Measurements from ENCODE around the gene PCNX2. TPM values are rescaled to one million over a fixed set of nuclear protein-coding genes. Genes with fewer than 3 reads are reported as not detected.

The PCNX2 gene
- total RNA-seq, 2 experiments from 2014 or later, result 17.6 to 31.7 TPM

- no peak overlapping the region for H3K27ac Mint-ChIP-seq
- DNase-seq, result no peak
- peaks cover 27% of the 10 kb centered on the region for H3K4me1 Mint-ChIP-seq
- peaks cover 10% of the 10 kb centered on the region for H3K9me3 Mint-ChIP-seq (ENCODE audit: low read depth)
- ATAC-seq, result no peak
- H3K36me3 Mint-ChIP-seq, result peaks cover 47% of the 10 kb centered on the region
- CTCF ChIA-PET, result no interaction called here
- H3K27me3 Mint-ChIP-seq, result no peaks in the 10 kb centered on the region
- no peak overlapping the region for H3K4me3 Mint-ChIP-seq
Measured at GRCh38 chr1:232954594-232955365, 340.7 kb downstream of the PCNX2 start.

GRCh38 chr1:232952514-232953499 is 342.7 kb downstream of the PCNX2 start:
- ATAC-seq (no peak), DNase-seq (peak; percentile 48)
- peaks cover 3% of the 10 kb centered on the region for H3K9me3 Mint-ChIP-seq (ENCODE audit: low read depth)
- H3K27ac Mint-ChIP-seq, result no peak overlapping the region
- H3K27me3 Mint-ChIP-seq, result no peaks in the 10 kb centered on the region
- peaks cover 36% of the 10 kb centered on the region for H3K4me1 Mint-ChIP-seq
- peaks cover 31% of the 10 kb centered on the region for H3K36me3 Mint-ChIP-seq
- peak overlapping the region; percentile 3 for H3K4me3 Mint-ChIP-seq
- CTCF ChIA-PET, result interaction anchor here (0.8 to 2.3 kb wide), 6 partner anchors 9 to 152 kb away, joined by 3 to 10 read pairs (median 3); no protein-coding TSS in a partner anchor

GRCh38 chr1:232951605-232952004 is 343.9 kb downstream of the PCNX2 start:
- Mint-ChIP-seq H3K27me3 (no peaks in the 10 kb centered on the region), H3K4me3 (peak overlapping the region; percentile 97), H3K9me3 (ENCODE audit: low read depth) (no peaks in the 10 kb centered on the region), H3K4me1 (peaks cover 36% of the 10 kb centered on the region), H3K27ac (peak overlapping the region; percentile 2), H3K36me3 (peaks cover 21% of the 10 kb centered on the region)
- ATAC-seq, result no peak
- CTCF ChIA-PET, result interaction anchor here (0.8 to 2.3 kb wide), 3 partner anchors 8 to 24 kb away, joined by 3 to 10 read pairs (median 3); no protein-coding TSS in a partner anchor
- no peak for DNase-seq

DNA sequence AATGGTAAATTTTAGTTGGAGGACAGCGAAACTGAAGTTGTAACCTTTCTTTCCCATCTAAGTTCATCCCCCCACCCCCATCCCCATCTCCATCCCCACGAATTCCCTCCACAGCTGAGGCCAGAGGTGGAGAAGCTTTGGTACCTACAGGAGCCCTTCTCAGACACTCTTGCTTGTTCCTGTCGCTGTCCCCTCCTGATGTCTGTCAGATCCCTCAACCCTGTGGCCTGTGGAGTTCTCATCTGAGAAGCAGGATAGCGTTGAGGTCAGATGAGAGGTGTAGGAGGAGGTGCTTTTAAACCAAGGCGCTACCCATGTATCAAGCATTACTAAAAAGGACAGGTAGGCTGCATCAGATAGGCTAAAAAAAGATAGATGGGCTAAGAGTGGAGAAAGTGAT is 344.3 kb downstream of the PCNX2 start:
- H3K27me3 Mint-ChIP-seq, result no peaks in the 10 kb centered on the region
- ATAC-seq (peak; percentile 27), DNase-seq (peak; percentile 56)
- peak overlapping the region; percentile 97 for H3K4me3 Mint-ChIP-seq
- CTCF ChIA-PET, result interaction anchor here (0.8 to 2.3 kb wide), 2 partner anchors 9 to 11 kb away, joined by 3 to 10 read pairs; no protein-coding TSS in a partner anchor
- no peaks in the 10 kb centered on the region for H3K9me3 Mint-ChIP-seq (ENCODE audit: low read depth)
- peak overlapping the region; percentile 94 for H3K27ac Mint-ChIP-seq
- H3K36me3 Mint-ChIP-seq, result peaks cover 16% of the 10 kb centered on the region
- peaks cover 36% of the 10 kb centered on the region for H3K4me1 Mint-ChIP-seq

DNA sequence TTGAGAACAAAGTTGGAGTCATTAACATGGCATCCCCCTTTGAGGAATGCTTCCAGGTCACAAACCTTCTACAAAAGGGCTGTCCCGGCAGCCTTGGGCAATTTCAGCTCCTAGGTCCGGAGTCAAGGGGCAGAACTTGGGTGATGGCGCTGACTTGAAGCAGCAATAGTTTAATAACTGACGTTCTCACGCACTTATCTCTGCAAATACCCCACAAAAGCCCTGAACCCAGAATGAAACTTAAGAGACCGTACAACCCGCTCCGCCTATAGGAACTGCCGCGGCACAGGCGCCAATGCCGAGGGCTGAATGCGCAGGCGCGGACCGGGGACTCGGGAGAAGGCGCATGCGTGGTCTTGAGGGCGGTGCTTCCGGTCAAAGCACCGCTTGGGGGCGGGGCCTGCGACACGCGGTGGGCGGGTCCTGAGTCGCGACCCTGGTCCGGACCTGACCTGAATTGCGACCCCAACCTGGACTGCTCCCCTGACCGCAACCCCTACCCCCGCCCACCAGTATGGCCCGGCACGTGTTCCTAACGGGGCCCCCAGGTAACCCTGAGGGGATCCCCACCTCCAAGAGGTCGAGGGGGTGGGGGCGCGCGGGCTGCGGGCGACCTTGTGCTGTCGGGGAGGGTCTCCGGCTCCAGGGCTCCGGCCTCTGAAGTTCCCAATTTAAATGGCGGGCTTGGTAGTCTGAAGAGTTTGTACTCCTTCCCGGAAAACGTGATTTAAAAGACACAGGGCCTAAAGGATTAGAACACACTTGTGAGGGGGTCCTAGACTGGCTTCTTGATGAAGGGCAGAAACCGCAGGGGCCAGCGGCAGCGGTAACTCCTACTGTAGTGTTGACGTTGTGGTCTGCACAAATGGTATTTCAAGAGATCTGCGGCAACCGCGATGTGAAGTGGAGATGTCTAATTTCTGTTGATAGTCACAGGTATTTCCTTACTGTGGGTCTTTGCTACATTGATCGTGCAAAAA is 345.0 kb downstream of the PCNX2 start, which contains the start of gene NTPCR:
TSS of gene NTPCR (plus strand) at position 415 of the 980 bp plus-strand sequence. CDS start at position 515, 100 bp downstream.
- Mint-ChIP-seq H3K4me3 (peak within 1 kb of the TSS; percentile 97), H3K27me3 (no peaks in the 10 kb centered on the region), H3K9me3 (ENCODE audit: low read depth) (no peaks in the 10 kb centered on the region), H3K4me1 (peaks cover 36% of the 10 kb centered on the region), H3K36me3 (peaks cover 10% of the 10 kb centered on the region), H3K27ac (peak within 1 kb of the TSS; percentile 94)
- DNase-seq, result peak; percentile 96
- peak; percentile 93 for ATAC-seq
- CTCF ChIA-PET, result interaction anchor here (0.8 kb wide), 1 partner anchor 10 kb away, joined by 3 read pairs; no protein-coding TSS in a partner anchor

DNA sequence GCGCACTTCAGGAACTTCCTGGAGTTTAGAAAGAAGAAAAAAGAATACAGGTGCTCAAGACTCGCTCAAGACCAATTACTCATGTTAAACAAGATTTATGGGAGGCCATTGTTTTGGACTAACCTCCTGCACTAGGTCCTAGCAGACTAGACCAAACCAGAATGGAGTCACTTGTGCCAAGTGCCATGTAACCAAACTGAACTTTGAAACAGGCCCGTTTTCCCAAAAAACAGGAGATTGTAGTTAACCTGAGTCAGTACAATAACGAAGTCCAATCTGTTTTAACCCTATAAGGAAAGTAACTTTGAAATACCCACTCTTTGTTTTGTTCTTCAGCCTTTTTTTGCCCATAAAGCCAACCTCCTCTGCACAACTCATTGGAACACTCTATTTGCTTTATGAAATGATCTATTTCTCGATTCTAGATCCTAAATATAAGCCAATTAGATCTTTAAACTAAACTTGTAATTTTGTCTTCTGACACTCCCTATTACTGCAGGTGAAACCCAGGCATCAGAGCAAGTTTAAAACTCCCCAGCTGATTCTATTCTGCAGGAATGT is 345.8 kb downstream of the PCNX2 start:
- Mint-ChIP-seq H3K36me3 (peaks cover 6% of the 10 kb centered on the region), H3K27ac (peak overlapping the region; percentile 94), H3K27me3 (no peaks in the 10 kb centered on the region), H3K4me1 (peaks cover 36% of the 10 kb centered on the region), H3K9me3 (ENCODE audit: low read depth) (no peaks in the 10 kb centered on the region), H3K4me3 (peak overlapping the region; percentile 97)
- DNase-seq (no peak), ATAC-seq (no peak)
- CTCF ChIA-PET, result interaction anchor here (1.1 kb wide), 1 partner anchor 69 kb away, joined by 3 read pairs; no protein-coding TSS in a partner anchor

DNA sequence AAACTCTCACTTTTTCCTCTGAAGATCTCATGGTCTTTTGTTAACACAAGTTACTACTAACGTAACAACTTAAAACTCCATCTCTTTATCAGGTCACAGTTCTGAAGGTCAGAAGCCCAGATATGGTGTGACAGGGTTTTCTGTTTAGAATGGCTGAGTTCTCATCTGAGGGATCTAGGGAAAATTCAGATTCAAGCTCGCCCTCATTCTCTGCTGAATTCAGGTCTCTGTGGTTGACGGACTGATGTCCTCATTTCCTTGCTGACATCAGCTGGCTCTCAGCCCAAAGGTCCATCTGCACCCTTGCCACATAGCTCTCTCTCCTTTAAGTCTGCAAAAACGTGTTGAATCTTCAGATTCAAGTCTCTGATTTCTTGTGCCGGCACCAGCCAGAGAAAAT is 351.2 kb downstream of the PCNX2 start:
- peak; percentile 37 for ATAC-seq
- peaks cover 1% of the 10 kb centered on the region for H3K9me3 Mint-ChIP-seq (ENCODE audit: low read depth)
- no peak for DNase-seq
- peak overlapping the region; percentile 31 for H3K27ac Mint-ChIP-seq
- no peak overlapping the region for H3K4me3 Mint-ChIP-seq
- peaks cover 5% of the 10 kb centered on the region for H3K36me3 Mint-ChIP-seq
- H3K27me3 Mint-ChIP-seq, result no peaks in the 10 kb centered on the region
- peaks cover 20% of the 10 kb centered on the region for H3K4me1 Mint-ChIP-seq
- CTCF ChIA-PET, result interaction anchor here (0.9 to 1.3 kb wide), 2 partner anchors 9 to 16 kb away, joined by 3 read pairs; no protein-coding TSS in a partner anchor

DNA sequence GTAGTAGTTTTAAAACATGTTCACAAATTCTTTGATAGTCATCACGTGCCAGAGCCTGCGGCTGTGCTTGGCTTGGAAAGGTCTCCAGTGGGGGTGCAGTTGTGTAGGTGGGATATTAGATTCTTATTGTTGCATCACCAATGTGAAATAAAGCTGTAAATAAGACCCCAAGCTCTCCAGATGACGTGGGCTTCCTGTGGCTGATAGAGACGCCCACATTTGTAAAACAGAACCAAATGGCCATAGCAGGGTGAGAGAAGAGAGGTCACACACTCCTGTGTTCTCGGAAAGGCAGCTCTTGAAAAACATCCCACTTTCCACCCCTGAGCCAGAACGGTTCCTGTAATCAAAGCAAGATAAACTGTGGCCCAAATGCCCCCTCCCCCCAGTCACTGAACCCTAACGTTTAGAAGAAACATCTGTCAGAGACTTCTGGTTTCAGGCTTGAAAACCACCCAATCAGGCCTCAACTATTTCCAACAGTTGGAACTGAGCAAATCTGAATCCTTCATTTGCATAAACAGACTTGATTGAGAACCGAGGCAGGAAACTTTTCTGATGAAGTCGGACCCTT is 351.8 kb downstream of the PCNX2 start:
- ATAC-seq, result peak; percentile 54
- Mint-ChIP-seq H3K4me3 (no peak overlapping the region), H3K27ac (peak overlapping the region; percentile 50), H3K9me3 (ENCODE audit: low read depth) (peaks cover 2% of the 10 kb centered on the region), H3K36me3 (peaks cover 5% of the 10 kb centered on the region), H3K4me1 (peaks cover 17% of the 10 kb centered on the region), H3K27me3 (peaks cover under 1% of the 10 kb centered on the region)
- CTCF ChIA-PET, result interaction anchor here (0.9 to 1.3 kb wide), 2 partner anchors 9 to 16 kb away, joined by 3 read pairs; no protein-coding TSS in a partner anchor
- no peak for DNase-seq

DNA sequence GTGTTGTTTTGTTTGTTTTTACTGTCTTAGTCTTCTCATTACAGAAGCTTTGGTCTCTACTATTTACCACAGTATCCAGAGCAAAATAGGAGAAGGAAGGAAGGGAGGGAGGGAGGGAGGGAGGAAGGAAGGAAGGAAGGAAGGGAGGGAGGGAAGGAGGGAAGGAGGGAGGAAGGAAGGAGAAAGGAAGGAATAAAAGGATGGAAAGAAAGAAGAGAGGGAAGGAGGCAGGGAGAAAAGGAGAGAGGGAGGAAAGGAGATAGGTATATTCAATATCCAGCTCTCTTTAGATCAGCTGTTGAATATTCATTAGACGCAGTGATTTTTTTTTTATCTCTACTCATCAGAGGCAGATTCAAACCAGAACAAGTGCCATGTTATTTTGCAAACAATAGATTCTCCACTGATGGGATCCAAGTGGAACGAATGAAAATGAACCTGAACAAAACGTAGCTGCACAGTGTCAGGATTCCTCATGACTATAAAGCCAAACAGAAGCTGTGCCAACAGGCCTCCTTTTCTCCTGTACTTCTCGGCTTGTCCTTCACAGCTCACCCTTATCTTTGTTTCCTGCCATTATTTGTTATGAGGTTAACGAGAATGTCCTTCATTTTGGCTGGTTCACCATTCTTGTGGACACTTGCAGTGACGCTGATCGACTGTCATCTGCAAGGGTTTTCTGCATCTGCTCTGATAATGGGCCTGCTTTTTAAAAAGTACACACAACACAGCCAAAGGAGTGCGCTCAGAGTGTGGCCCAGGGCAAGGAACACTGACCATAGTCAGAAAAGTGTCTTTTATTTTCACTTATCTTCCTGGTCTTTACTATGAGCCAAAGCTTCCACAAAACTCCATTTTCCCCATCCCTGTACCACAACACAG is 352.9 kb downstream of the PCNX2 start:
- peaks cover 3% of the 10 kb centered on the region for H3K27me3 Mint-ChIP-seq
- no peak for ATAC-seq
- H3K9me3 Mint-ChIP-seq (ENCODE audit: low read depth), result peaks cover 2% of the 10 kb centered on the region
- H3K4me1 Mint-ChIP-seq, result peaks cover 16% of the 10 kb centered on the region
- H3K4me3 Mint-ChIP-seq, result no peak overlapping the region
- H3K27ac Mint-ChIP-seq, result no peak overlapping the region
- peaks cover 2% of the 10 kb centered on the region for H3K36me3 Mint-ChIP-seq
- CTCF ChIA-PET, result interaction anchor here (1.3 kb wide), 1 partner anchor 19 kb away, joined by 3 read pairs; no protein-coding TSS in a partner anchor
- DNase-seq, result no peak

GRCh38 chr1:232940262-232940661 is 355.3 kb downstream of the PCNX2 start:
- CTCF ChIA-PET, result no interaction called here
- peaks cover 16% of the 10 kb centered on the region for H3K4me1 Mint-ChIP-seq
- peaks cover 2% of the 10 kb centered on the region for H3K36me3 Mint-ChIP-seq
- no peak overlapping the region for H3K4me3 Mint-ChIP-seq
- peaks cover 3% of the 10 kb centered on the region for H3K27me3 Mint-ChIP-seq
- no peak for ATAC-seq
- no peak overlapping the region for H3K27ac Mint-ChIP-seq
- no peak for DNase-seq
- H3K9me3 Mint-ChIP-seq (ENCODE audit: low read depth), result peaks cover 2% of the 10 kb centered on the region

DNA sequence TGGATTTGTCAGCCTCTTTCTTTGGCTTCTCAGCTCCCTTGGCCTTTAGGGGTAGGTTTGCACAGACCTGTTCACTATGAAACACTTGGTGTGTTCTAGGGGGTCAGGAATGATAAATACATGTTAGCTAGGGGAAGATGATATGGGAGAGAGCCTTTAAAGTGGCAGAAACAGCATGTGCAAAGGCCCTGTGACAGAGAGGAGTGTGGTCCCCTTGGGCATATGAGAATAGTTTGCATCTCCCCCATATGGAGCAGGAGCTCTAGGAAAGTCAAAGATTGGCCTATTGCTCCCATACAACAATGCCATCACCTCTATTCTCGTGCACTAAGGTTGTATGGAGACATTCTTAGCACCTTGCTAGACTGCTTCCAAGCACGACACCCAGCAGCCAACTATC is 355.8 kb downstream of the PCNX2 start:
- DNase-seq (no peak), ATAC-seq (no peak)
- Mint-ChIP-seq H3K4me1 (peaks cover 16% of the 10 kb centered on the region), H3K27ac (no peak overlapping the region), H3K27me3 (peaks cover 3% of the 10 kb centered on the region), H3K9me3 (ENCODE audit: low read depth) (peaks cover 2% of the 10 kb centered on the region), H3K4me3 (no peak overlapping the region), H3K36me3 (peaks cover 2% of the 10 kb centered on the region)
- CTCF ChIA-PET, result no interaction called here
